IPS DF 6.9 (cell line): ENCODE results near the gene GPR31.
"Not testable (repeated sequence)": the region's sequence is repeated elsewhere in the genome, so short reads cannot be mapped to it uniquely, and the experiment has no call there.

Experiments used
- DNase-seq: peaks from one replicate; pipeline ENCODE4 v3.0.0-alpha.2; 2013; ENCODE audit warnings: low read depth, low spot score
- H3K27ac ChIP-seq: one replicate; pipeline ENCODE4 v1.5.1; 2013; ENCODE audit warnings: low read length, control low read depth
- H3K27me3 ChIP-seq: 2 replicates; pipeline ENCODE4 v1.6.1; 2013; ENCODE audit warnings: mild to moderate bottlenecking, low read length; ENCODE audit not compliant: control insufficient read depth, insufficient read depth
- H3K36me3 ChIP-seq: 2 replicates; pipeline ENCODE4 v1.6.1; 2013; ENCODE audit warnings: low read length; ENCODE audit not compliant: control insufficient read depth, insufficient read depth
- H3K4me1 ChIP-seq: 2 replicates; pipeline ENCODE4 v1.6.1; 2013; ENCODE audit warnings: low read length; ENCODE audit not compliant: control insufficient read depth, insufficient read depth
- H3K4me3 ChIP-seq: 2 replicates; pipeline ENCODE4 v1.5.1; 2013; ENCODE audit warnings: mild to moderate bottlenecking, low read length
- H3K9me3 ChIP-seq: 2 replicates; pipeline ENCODE4 v1.6.1; 2013; ENCODE audit warnings: low read length, inconsistent platforms; ENCODE audit not compliant: control insufficient read depth, insufficient read depth
- WGBS: extraction: QIAGEN DNeasy Blood & Tissue Kit; methylation state at CpG from one replicate; pipeline ENCODE4 v1.1.7; 2013; ENCODE audit warnings: mixed read lengths, missing lambda C conversion rate; ENCODE audit not compliant: insufficient read length, insufficient coverage; 5-methylcytosine and 5-hydroxymethylcytosine counted together

GPR31 gene, protein sequence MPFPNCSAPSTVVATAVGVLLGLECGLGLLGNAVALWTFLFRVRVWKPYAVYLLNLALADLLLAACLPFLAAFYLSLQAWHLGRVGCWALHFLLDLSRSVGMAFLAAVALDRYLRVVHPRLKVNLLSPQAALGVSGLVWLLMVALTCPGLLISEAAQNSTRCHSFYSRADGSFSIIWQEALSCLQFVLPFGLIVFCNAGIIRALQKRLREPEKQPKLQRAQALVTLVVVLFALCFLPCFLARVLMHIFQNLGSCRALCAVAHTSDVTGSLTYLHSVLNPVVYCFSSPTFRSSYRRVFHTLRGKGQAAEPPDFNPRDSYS

DNA sequence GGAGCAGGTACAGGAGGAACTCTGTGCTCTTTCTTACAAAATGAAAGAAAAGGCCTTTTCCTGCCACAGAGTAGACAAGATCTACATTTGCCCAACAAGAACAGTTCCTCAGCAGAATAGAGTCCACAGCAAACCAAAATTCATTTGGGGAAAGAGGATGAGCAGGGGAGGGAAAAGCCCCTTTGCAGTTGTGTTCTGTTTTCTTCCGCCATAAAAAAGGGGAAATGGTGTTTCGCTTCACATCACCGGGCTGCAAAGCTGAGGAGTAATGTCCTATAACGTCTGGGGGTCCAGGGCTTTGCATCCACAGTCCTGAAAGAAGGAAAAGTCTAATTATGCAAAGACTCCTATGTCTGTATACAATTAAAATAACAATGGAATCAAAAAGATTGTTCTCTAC is at the start of gene GPR31:
Gene GPR31, minus strand, starts transcription at position 118 of the 400 bp plus-strand sequence. CDS start 149 bp downstream, outside the sequence.
- Histone ChIP-seq H3K36me3 (peaks cover 3% of the 10 kb centered on the region; the same call in 1 of the 2 replicates), H3K27ac (no peak within 1 kb of the TSS), H3K27me3 (no peaks in the 10 kb centered on the region), H3K4me3 (no peak within 1 kb of the TSS), H3K4me1 (peaks cover 4% of the 10 kb centered on the region), H3K9me3 (no peaks in the 10 kb centered on the region)
- no peak for DNase-seq
- WGBS: no CpG with 5 or more reads among the region's 4 CpGs

DNA sequence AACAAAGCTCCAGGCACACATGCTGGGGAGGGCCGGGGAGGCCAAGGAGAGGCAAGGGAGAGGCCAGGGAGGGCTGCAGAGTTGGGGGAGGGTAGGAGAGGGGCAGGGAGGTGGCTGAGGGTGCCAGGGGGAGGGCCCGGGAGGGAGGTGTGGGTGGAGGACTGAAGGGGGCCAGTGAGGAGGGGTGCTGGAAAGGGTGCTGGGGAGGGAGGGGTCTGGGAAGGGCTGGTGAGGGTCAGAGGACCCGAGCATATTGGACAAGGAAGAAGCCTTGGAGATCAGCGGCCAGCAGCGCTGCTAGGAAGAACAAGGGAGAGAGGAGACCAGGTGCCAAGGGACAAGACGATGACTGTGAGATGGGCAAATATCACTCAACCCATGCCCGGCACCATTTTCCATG is 49.7 kb upstream of the GPR31 start:
- H3K36me3 ChIP-seq: no peaks in the 10 kb centered on the region
- WGBS: no CpG with 5 or more reads among the region's 7 CpGs
- no peaks in the 10 kb centered on the region for H3K27me3 ChIP-seq
- no peak overlapping the region for H3K27ac ChIP-seq
- DNase-seq: no peak
- no peaks in the 10 kb centered on the region for H3K4me1 ChIP-seq
- H3K4me3 ChIP-seq: no peak overlapping the region
- no peaks in the 10 kb centered on the region for H3K9me3 ChIP-seq

DNA sequence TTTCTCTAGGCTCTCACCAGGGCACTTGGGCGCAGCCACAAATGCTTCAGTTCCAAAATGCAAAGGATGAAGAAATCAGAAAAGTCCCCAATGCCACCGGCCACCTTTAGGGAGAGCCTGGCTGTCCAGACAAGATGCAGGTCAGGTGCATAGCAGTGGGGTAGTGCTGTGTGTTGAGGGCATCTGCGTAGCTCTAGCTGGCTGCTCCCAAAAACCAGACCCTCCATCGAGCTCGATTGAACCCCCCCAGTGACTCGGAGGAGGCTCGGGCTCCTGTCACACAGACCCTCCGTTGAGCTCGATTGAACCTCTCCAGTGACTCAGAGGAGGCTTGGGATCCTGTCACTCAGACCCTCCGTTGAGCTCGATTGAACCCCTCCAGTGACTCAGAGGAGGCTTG is 47.5 kb upstream of the GPR31 start:
- not testable (repeated sequence) for H3K4me3 ChIP-seq, H3K36me3 ChIP-seq, H3K4me1 ChIP-seq, H3K27me3 ChIP-seq, DNase-seq, H3K27ac ChIP-seq, H3K9me3 ChIP-seq
- no CpG with 5 or more reads among the region's 11 CpGs for WGBS

DNA sequence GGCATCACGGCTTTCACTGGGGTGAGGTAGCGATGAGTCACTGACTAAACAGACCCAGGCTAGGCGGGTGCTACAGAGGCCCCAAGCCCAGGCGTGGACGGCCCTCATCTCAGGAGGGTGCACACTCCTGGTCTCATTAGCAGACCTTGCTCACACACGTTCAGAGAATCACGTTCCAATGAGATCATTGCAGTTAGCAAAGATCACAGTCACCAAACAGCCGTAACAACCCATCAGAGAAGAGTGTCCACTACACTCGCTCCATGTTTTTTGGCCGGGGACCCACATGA is 46.2 kb upstream of the GPR31 start:
- not testable (repeated sequence) for H3K36me3 ChIP-seq, H3K27ac ChIP-seq, H3K4me1 ChIP-seq, H3K4me3 ChIP-seq, H3K9me3 ChIP-seq, H3K27me3 ChIP-seq, DNase-seq
- no CpG with 5 or more reads among the region's 10 CpGs for WGBS

DNA sequence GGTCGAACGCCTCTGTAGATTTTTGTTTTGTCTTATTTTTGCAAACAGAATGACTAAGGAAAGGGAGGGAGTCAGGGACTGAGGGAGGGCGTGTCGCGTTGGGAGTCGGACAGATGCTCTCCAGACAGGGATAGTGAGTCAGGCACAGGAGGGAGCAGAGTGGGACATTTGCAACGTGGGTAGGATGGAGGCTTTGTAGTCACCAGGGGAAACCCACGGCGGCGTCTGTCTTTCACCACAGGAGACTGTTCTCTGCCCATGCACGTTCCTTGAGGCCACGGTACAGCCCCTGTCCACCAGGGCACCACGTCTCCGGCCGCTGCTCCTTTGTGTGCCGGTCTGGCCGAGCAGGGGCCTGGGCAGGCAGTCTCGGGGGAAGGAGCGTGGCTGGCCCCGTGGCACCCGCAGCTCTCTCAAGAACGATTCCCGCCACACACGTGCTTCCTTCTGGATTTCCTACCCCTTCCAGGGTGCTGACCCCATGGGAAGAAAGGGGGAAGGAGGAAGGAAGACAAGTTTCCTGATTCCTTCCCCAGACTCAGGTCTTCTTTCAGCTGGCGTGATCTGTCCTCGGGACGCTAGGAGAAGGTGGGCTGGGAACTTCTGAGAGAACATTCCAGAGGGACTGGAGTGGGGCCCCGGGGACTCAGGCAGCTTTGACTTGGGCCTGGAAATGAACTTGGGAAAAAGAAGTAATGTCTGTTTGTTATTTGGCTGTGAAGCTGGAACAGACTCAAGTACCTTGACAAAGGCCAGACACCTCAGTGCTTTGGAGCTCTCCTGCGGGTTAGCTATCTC is 45.7 kb upstream of the GPR31 start:
- not testable (repeated sequence) for H3K27me3 ChIP-seq, DNase-seq, H3K36me3 ChIP-seq, H3K4me1 ChIP-seq, H3K9me3 ChIP-seq, H3K4me3 ChIP-seq, H3K27ac ChIP-seq
- WGBS: no CpG with 5 or more reads among the region's 29 CpGs

DNA sequence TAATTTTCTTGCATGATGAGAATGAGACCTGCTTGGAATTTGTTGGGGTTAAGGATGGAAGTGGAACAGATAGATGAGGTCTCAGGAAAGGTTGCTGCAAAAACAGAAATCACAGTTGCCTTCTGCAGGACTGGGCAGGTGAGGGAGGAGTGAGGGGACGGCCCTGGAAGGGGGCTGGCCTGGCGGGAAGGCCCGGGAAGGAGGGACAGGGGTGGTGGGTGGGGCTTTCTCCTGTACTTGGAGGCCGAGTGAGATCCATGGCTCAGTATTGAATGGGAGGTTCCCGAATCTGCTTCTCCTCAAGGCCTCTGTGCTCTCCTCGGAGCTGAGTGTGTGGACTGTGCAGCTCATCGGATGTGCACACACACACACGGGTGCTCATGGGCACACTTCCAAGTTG is 44.8 kb upstream of the GPR31 start:
- no CpG with 5 or more reads among the region's 8 CpGs for WGBS
- not testable (repeated sequence) for H3K36me3 ChIP-seq, H3K9me3 ChIP-seq, H3K27me3 ChIP-seq, DNase-seq, H3K27ac ChIP-seq, H3K4me1 ChIP-seq, H3K4me3 ChIP-seq

DNA sequence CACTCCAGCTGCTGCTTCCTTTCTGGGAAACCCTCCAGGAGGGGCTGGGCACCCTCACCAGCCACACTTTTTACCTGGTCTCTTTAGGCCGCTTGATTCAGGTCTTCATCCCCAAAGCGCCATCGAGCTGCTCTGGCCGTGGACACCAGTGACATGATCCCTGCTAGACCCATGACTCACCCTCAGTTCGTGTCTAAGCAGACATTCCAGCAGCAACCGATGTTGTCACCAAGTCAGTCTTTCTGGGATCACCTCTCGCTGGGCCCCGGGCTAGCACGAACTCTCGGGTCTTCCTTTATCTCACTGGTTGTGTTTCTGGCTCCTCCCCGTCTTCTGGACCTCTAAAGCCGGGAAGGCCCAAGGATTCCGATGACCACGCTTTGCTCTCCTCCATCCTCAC is 43.0 kb upstream of the GPR31 start:
- Histone ChIP-seq H3K9me3 (no peaks in the 10 kb centered on the region), H3K4me1 (no peaks in the 10 kb centered on the region), H3K27ac (no peak overlapping the region), H3K4me3 (no peak overlapping the region), H3K27me3 (no peaks in the 10 kb centered on the region), H3K36me3 (no peaks in the 10 kb centered on the region)
- WGBS: no CpG with 5 or more reads among the region's 14 CpGs
- no peak for DNase-seq

DNA sequence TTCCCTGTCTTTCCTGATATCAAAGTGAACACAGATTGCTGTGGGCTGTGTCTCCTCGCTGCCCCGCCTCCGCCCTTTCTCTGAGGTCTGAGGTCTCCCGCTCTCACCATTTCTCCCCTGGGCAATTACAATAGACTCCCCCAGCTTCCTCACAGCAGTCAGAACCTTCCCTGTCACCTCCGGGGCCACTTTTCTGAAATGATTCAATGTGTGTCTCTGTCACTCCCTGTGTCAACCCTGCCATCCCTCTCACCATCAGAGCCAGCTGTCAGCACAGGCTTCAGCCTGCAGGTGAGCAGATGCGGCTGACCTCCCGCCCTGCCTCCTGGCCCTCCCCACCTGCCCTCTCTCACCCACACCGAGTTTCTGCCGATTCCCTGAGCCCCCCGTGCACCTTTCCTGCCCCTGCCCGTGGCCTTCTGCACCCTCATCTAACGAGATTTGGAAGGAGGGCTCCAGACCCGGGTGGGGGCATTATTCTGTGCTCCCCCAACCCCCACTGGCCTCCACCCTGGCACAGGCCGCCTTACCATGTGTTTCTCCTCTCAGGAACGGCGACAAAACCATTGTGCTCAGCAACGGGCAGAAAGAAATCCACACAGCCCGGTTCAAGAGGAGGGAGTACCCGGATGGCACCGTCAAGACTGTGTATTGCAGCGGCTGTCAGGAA is 38.3 kb upstream of the GPR31 start:
- H3K27me3 ChIP-seq: not testable (repeated sequence)

DNA sequence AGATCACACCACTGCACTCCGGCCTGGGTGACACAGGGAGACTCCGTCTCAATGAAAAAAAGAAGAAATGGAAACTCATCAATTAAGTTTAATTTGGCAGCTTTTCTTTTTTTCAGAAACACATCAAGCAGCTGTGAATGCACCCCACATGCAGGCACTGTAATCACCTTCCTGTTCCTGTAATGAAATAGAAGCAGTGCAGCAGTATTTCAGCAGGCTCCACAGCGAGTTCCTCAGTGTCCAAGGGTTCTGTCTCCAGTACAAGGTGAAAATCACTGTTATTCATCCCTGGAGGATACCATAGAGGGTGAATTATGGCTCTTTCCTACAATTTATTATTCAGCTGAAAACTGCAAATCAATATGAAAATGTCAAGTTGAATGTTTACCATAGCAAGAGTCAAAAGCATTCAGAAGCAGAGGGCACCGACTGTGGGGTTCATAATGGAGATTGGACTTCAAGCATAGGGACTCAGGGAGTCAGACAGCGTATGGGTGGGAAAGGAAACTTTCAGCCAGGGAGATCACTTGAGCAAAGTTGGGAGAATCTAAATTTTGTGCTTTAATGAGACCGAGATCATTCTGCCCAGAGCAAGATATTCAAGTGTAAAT is 35.8 kb upstream of the GPR31 start:
- not testable (repeated sequence) for H3K27me3 ChIP-seq, H3K27ac ChIP-seq, H3K36me3 ChIP-seq, H3K9me3 ChIP-seq, H3K4me1 ChIP-seq, DNase-seq, H3K4me3 ChIP-seq
- no CpG with 5 or more reads among the region's 6 CpGs for WGBS

More for the DNA sequence above, 38.3 kb upstream of the GPR31 start:
- H3K36me3 ChIP-seq, H3K4me1 ChIP-seq, DNase-seq, H3K4me3 ChIP-seq, H3K9me3 ChIP-seq, H3K27ac ChIP-seq: not testable (repeated sequence)
- no CpG with 5 or more reads among the region's 21 CpGs for WGBS

DNA sequence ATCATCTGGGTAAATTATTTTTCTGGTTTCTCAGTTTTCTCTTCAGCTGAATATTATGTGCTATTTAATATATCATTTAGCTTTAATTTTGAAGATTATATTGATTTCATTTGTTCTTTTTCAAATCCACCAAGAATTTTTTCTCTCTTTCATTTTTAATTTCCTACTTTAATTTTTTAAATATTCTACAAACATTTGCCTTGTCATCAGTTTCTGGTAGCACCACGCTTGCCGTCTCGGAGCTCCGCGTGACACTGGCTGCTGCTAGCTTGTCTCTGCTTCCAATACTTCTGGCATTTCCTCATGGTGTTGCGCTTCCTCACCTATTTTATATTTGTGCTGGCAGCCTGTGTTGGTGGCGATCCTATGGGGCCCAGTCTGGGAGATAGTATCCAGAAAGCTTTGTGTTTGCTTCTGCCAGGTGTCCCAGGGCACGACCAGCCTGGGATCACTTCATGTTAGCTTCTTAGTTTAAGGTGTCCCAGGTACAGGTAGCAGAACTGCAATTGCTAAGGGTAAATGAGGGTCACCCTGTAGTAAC is 33.3 kb upstream of the GPR31 start:
- WGBS: no CpG with 5 or more reads among the region's 8 CpGs
- H3K27ac ChIP-seq, H3K9me3 ChIP-seq, H3K4me1 ChIP-seq, H3K4me3 ChIP-seq, H3K27me3 ChIP-seq, DNase-seq, H3K36me3 ChIP-seq: not testable (repeated sequence)
